HEK293 (cell line): ENCODE results near the gene TNFRSF6B.

Experiments
- HOXC10 ChIP-seq: sonication (generic); formaldehyde crosslinking; IDR thresholded peaks from 2 replicates; pipeline ENCODE4 v1.8.1; 2023; ENCODE audit warnings: mild to moderate bottlenecking, missing genetic modification reagents
- KLF1 ChIP-seq: fragments of 450-650 bp; formaldehyde crosslinking; IDR thresholded peaks from 2 replicates; pipeline ENCODE4 v1.5.1; 2016; ENCODE audit warnings: missing biosample characterization, missing genetic modification characterization
- KLF10 ChIP-seq: fragments of 450-650 bp; IDR thresholded peaks from 2 replicates; pipeline ENCODE4 v1.5.1; 2018; ENCODE audit warnings: missing biosample characterization, mild to moderate bottlenecking, missing genetic modification characterization
- SCRT2 ChIP-seq: fragments of 450-650 bp; formaldehyde crosslinking; IDR thresholded peaks from 2 replicates; pipeline ENCODE4 v1.5.1; 2016; ENCODE audit warnings: missing biosample characterization, missing genetic modification characterization
- SP2 ChIP-seq: fragments of 450-650 bp; formaldehyde crosslinking; IDR thresholded peaks from 2 replicates; pipeline ENCODE4 v1.5.1; 2016; ENCODE audit warnings: missing biosample characterization, missing genetic modification characterization
- ZFP3 ChIP-seq: fragments of 450-650 bp; formaldehyde crosslinking; IDR thresholded peaks from 2 replicates; pipeline ENCODE4 v1.5.1; 2016; ENCODE audit warnings: low read depth, missing biosample characterization, missing genetic modification characterization
- ZIC2 ChIP-seq: fragments of 450-650 bp; formaldehyde crosslinking; IDR thresholded peaks from 2 replicates; pipeline ENCODE4 v1.5.1; 2016; ENCODE audit warnings: missing biosample characterization, missing genetic modification characterization
- ZNF473 ChIP-seq: fragments of 450-650 bp; formaldehyde crosslinking; IDR thresholded peaks from 2 replicates; pipeline ENCODE4 v1.5.1; 2017; ENCODE audit warnings: missing biosample characterization, missing genetic modification characterization
- ZNF830 ChIP-seq: fragments of 450-650 bp; IDR thresholded peaks from 2 replicates; pipeline ENCODE4 v1.5.0; 2018; ENCODE audit warnings: missing biosample characterization, missing genetic modification characterization, low read depth, mild to moderate bottlenecking, moderate library complexity
- TF ChIP-seq, protein P1 (sequence below): fragments of 450-650 bp; formaldehyde crosslinking; IDR thresholded peaks from 2 replicates; pipeline ENCODE4 v1.5.1; 2016; ENCODE audit warnings: missing biosample characterization, missing genetic modification characterization
- TF ChIP-seq, protein P2 (sequence below): fragments of 450-650 bp; formaldehyde crosslinking; IDR thresholded peaks from 2 replicates; pipeline ENCODE4 v1.5.1; 2016; ENCODE audit warnings: missing biosample characterization, missing genetic modification characterization, low read depth
- TF ChIP-seq, protein P3 (sequence below): fragments of 450-650 bp; formaldehyde crosslinking; IDR thresholded peaks from 2 replicates; pipeline ENCODE4 v1.5.1; 2016; ENCODE audit warnings: missing biosample characterization, missing genetic modification characterization

DNA sequence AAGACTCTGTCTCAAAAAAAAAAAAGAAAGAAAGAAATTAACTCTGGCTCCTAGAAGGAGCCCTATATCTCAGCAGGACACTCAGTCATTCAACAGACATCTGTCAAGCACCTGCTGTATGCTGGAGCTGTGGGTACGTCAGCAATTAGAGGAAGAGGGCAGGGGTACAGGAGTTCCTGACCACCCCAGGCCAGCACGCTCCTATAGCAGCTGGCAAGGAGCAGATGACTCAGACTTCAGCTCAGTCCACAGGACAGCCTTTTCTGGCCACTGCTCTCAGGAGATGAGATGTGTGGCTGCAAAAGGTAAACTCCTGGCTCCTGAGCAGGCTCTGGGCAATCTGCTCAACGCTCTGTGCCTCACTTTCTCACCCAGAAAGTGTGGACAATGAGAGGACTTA, 40.0 kb upstream of the TNFRSF6B start:
- TF ChIP-seq, protein P1, sequence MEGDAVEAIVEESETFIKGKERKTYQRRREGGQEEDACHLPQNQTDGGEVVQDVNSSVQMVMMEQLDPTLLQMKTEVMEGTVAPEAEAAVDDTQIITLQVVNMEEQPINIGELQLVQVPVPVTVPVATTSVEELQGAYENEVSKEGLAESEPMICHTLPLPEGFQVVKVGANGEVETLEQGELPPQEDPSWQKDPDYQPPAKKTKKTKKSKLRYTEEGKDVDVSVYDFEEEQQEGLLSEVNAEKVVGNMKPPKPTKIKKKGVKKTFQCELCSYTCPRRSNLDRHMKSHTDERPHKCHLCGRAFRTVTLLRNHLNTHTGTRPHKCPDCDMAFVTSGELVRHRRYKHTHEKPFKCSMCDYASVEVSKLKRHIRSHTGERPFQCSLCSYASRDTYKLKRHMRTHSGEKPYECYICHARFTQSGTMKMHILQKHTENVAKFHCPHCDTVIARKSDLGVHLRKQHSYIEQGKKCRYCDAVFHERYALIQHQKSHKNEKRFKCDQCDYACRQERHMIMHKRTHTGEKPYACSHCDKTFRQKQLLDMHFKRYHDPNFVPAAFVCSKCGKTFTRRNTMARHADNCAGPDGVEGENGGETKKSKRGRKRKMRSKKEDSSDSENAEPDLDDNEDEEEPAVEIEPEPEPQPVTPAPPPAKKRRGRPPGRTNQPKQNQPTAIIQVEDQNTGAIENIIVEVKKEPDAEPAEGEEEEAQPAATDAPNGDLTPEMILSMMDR (tag by site-specific recombination) = no peak
- TF ChIP-seq, protein P2, sequence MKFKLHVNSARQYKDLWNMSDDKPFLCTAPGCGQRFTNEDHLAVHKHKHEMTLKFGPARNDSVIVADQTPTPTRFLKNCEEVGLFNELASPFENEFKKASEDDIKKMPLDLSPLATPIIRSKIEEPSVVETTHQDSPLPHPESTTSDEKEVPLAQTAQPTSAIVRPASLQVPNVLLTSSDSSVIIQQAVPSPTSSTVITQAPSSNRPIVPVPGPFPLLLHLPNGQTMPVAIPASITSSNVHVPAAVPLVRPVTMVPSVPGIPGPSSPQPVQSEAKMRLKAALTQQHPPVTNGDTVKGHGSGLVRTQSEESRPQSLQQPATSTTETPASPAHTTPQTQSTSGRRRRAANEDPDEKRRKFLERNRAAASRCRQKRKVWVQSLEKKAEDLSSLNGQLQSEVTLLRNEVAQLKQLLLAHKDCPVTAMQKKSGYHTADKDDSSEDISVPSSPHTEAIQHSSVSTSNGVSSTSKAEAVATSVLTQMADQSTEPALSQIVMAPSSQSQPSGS = no peak
- TF ChIP-seq ZFP3 (tag by site-specific recombination) (no peak), SP2 (tag by site-specific recombination) (no peak), KLF1 (tag by site-specific recombination) (no peak), HOXC10 (no peak), KLF10 (tag by site-specific recombination) (no peak), SCRT2 (tag by site-specific recombination) (no peak), ZIC2 (tag by site-specific recombination) (no peak), ZNF830 (tag by site-specific recombination) (no peak), ZNF473 (tag by site-specific recombination) (no peak)
- TF ChIP-seq, protein P3, sequence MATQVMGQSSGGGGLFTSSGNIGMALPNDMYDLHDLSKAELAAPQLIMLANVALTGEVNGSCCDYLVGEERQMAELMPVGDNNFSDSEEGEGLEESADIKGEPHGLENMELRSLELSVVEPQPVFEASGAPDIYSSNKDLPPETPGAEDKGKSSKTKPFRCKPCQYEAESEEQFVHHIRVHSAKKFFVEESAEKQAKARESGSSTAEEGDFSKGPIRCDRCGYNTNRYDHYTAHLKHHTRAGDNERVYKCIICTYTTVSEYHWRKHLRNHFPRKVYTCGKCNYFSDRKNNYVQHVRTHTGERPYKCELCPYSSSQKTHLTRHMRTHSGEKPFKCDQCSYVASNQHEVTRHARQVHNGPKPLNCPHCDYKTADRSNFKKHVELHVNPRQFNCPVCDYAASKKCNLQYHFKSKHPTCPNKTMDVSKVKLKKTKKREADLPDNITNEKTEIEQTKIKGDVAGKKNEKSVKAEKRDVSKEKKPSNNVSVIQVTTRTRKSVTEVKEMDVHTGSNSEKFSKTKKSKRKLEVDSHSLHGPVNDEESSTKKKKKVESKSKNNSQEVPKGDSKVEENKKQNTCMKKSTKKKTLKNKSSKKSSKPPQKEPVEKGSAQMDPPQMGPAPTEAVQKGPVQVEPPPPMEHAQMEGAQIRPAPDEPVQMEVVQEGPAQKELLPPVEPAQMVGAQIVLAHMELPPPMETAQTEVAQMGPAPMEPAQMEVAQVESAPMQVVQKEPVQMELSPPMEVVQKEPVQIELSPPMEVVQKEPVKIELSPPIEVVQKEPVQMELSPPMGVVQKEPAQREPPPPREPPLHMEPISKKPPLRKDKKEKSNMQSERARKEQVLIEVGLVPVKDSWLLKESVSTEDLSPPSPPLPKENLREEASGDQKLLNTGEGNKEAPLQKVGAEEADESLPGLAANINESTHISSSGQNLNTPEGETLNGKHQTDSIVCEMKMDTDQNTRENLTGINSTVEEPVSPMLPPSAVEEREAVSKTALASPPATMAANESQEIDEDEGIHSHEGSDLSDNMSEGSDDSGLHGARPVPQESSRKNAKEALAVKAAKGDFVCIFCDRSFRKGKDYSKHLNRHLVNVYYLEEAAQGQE (tag by site-specific recombination) = no peak
